Measurements from ENCODE around the gene ZFAND2A. TPM values are rescaled to one million over a fixed set of nuclear protein-coding genes. Genes with fewer than 3 reads are reported as not detected.

The ZFAND2A gene
- total RNA-seq, 1 donor from 2014 or later, result 36.0 TPM

GRCh38 chr7:1140476-1141104 lies 19.4 kb downstream of the ZFAND2A start:
- no peak for TF ChIP-seq CTCF (IDR thresholded peaks at IDR 0.05; ENCODE audit: unreplicated experiment)
- H3K9me3 Mint-ChIP-seq (ENCODE audit: unreplicated experiment), result no peaks in the 10 kb centered on the region
- H3K27me3 Mint-ChIP-seq (ENCODE audit: unreplicated experiment), result peaks cover 2% of the 10 kb centered on the region
- H3K4me1 Mint-ChIP-seq (ENCODE audit: unreplicated experiment), result peaks cover 8% of the 10 kb centered on the region
- H3K36me3 Mint-ChIP-seq (ENCODE audit: low read depth, unreplicated experiment), result no peaks in the 10 kb centered on the region
- H3K27ac Mint-ChIP-seq (ENCODE audit: unreplicated experiment), result no peak overlapping the region
- no peak overlapping the region for H3K4me3 Mint-ChIP-seq (ENCODE audit: unreplicated experiment)
- no peak for DNase-seq (ENCODE audit: low spot score)

- peak overlapping the region; percentile 10 for H3K27ac Mint-ChIP-seq (ENCODE audit: unreplicated experiment)
- peaks cover 8% of the 10 kb centered on the region for H3K4me1 Mint-ChIP-seq (ENCODE audit: unreplicated experiment)
- peak overlapping the region; percentile 88 for H3K4me3 Mint-ChIP-seq (ENCODE audit: unreplicated experiment)
- H3K36me3 Mint-ChIP-seq (ENCODE audit: low read depth, unreplicated experiment), result peaks cover 9% of the 10 kb centered on the region
- peaks cover 2% of the 10 kb centered on the region for H3K27me3 Mint-ChIP-seq (ENCODE audit: unreplicated experiment)
- H3K9me3 Mint-ChIP-seq (ENCODE audit: unreplicated experiment), result no peaks in the 10 kb centered on the region
- DNase-seq (ENCODE audit: low spot score), result no peak
- no peak for TF ChIP-seq CTCF (IDR thresholded peaks at IDR 0.05; ENCODE audit: unreplicated experiment)
These were observed 22.4 kb downstream of the ZFAND2A start for GRCh38 chr7:1137517-1138167.

GRCh38 chr7:1136841-1137516 lies 23.0 kb downstream of the ZFAND2A start:
- Mint-ChIP-seq H3K27me3 (ENCODE audit: unreplicated experiment) (peaks cover 2% of the 10 kb centered on the region), H3K27ac (ENCODE audit: unreplicated experiment) (peak overlapping the region; percentile 10), H3K9me3 (ENCODE audit: unreplicated experiment) (no peaks in the 10 kb centered on the region), H3K4me3 (ENCODE audit: unreplicated experiment) (peak overlapping the region; percentile 87), H3K36me3 (ENCODE audit: low read depth, unreplicated experiment) (peaks cover 11% of the 10 kb centered on the region), H3K4me1 (ENCODE audit: unreplicated experiment) (peaks cover 8% of the 10 kb centered on the region)
- no peak for TF ChIP-seq CTCF (IDR thresholded peaks at IDR 0.05; ENCODE audit: unreplicated experiment)
- DNase-seq (ENCODE audit: low spot score), result no peak

- Mint-ChIP-seq H3K27me3 (ENCODE audit: unreplicated experiment) (peaks cover 2% of the 10 kb centered on the region), H3K27ac (ENCODE audit: unreplicated experiment) (no peak overlapping the region), H3K9me3 (ENCODE audit: unreplicated experiment) (no peaks in the 10 kb centered on the region), H3K4me3 (ENCODE audit: unreplicated experiment) (no peak overlapping the region), H3K4me1 (ENCODE audit: unreplicated experiment) (peaks cover 8% of the 10 kb centered on the region), H3K36me3 (ENCODE audit: low read depth, unreplicated experiment) (peaks cover 16% of the 10 kb centered on the region)
- no peak for DNase-seq (ENCODE audit: low spot score)
- no peak for TF ChIP-seq CTCF (IDR thresholded peaks at IDR 0.05; ENCODE audit: unreplicated experiment)
These were observed 25.0 kb downstream of the ZFAND2A start for GRCh38 chr7:1134951-1135350.
